HCT116 (cell line): ENCODE measurements around the gene CCDC70. TPM values are rescaled to one million over a fixed set of nuclear protein-coding genes. Genes with fewer than 3 reads are reported as not detected.

Experiments used
- ATAC-seq: fragments of 200-7000 bp; cut with Tn5 transposase; 2 replicates; pipeline ENCODE4 v1.9.1; 2020; ENCODE audit warnings: mild to moderate bottlenecking, moderate library complexity
- BruUV-seq: library from RNA; stranded (reverse); fragments of 400-500 nt; replicated peaks from 2 replicates; lab custom pipeline; 2021; lab: Mats Ljungman, UMichigan
- CTCF ChIA-PET: fragments of 300-600 bp; sonication (Branson Sonifier 250); formaldehyde crosslinking; loops from one replicate; lab custom pipeline; 2021; ENCODE audit warnings: antibody characterized with exemption; lab: Charles Lee
- POLR2A ChIA-PET: fragments of 300-600, 350-600 bp; sonication (Branson Sonifier 250); formaldehyde crosslinking; loops from one replicate; lab custom pipeline; 2021; ENCODE audit warnings: antibody characterized with exemption; lab: Charles Lee
- RAD21 ChIA-PET, 2 experiments: fragments of 300-600 bp; sonication (Branson Sonifier 250); formaldehyde crosslinking; loops; one replicate each; lab custom pipeline; 2023; ENCODE audit warnings: low total read pairs in 2 of 2; ENCODE audit not compliant: uncharacterized antibody in 2 of 2, unreplicated experiment in 2 of 2, low non-redundant PET in 1 of 2; lab: Charles Lee
- DNase-seq: peaks from one replicate; pipeline ENCODE4 v3.0.0-alpha.2; 2010; ENCODE audit warnings: low read depth, low spot score
- H2AFZ ChIP-seq: fragments of 200-600 bp; shearing (Covaris generic), sonication (generic); 2 replicates; pipeline ENCODE4 v1.6.1; 2017; ENCODE audit warnings: low read depth, mixed run types, mixed read lengths, antibody characterized with exemption, low read length; ENCODE audit not compliant: poor library complexity, severe bottlenecking
- H3K27ac ChIP-seq: 2 replicates; pipeline ENCODE4 v1.5.1; 2012; ENCODE audit warnings: low read depth, low read length
- H3K27me3 ChIP-seq: fragments of 200-600 bp; sonication (generic); 2 replicates; pipeline ENCODE4 v1.6.1; 2016; ENCODE audit warnings: mixed run types, low read length, mixed read lengths; ENCODE audit not compliant: insufficient read depth
- H3K36me3 ChIP-seq, 2 experiments: fragments of 200-500 bp in 1 of 2; fragments of 200-600 bp in 1 of 2; sonication (Bioruptor generic) in 1 of 2; sonication (generic) in 1 of 2; 2 replicates each; pipeline versions ENCODE4 v1.5.1 to v1.6.1; 2014 to 2016; ENCODE audit warnings: low read length in 2 of 2, inconsistent platforms in 1 of 2, mixed read lengths in 1 of 2, mixed run types in 1 of 2; ENCODE audit not compliant: insufficient read depth in 2 of 2, control insufficient read depth in 1 of 2
- H3K4me1 ChIP-seq, 2 experiments: fragments of 200-600 bp in 1 of 2; sonication (generic) in 1 of 2; 2 replicates each; pipeline versions ENCODE4 v1.5.1 to v1.6.1; 2012 to 2017; ENCODE audit warnings: low read length in 2 of 2, inconsistent platforms in 1 of 2, mild to moderate bottlenecking in 1 of 2, mixed read lengths in 1 of 2, mixed run types in 1 of 2, moderate library complexity in 1 of 2; ENCODE audit not compliant: insufficient read depth in 2 of 2, control insufficient read depth in 1 of 2
- H3K4me2 ChIP-seq: fragments of 200-600 bp; sonication (generic); 2 replicates; pipeline ENCODE4 v1.6.1; 2017; ENCODE audit warnings: mixed run types, low read length, mixed read lengths
- H3K4me3 ChIP-seq, 2 experiments: fragments of 200-600 bp in 1 of 2; sonication (generic) in 1 of 2; replicated peaks in 1 of 2; 2 replicates each; pipeline ENCODE4 v1.5.1; 2011 to 2016; ENCODE audit warnings: low read length in 2 of 2, control low read depth in 1 of 2, low read depth in 1 of 2, mild to moderate bottlenecking in 1 of 2, mixed read lengths in 1 of 2, mixed run types in 1 of 2
- H3K79me2 ChIP-seq: fragments of 200-600 bp; sonication (generic); 2 replicates; pipeline ENCODE4 v1.6.1; 2017; ENCODE audit warnings: mild to moderate bottlenecking, mixed run types, low read length, moderate library complexity, mixed read lengths; ENCODE audit not compliant: insufficient read depth
- H3K9ac ChIP-seq: fragments of 200-600 bp; sonication (generic); 2 replicates; pipeline ENCODE4 v1.6.1; 2016; ENCODE audit warnings: low read length, mixed read lengths
- H3K9me2 ChIP-seq: fragments of 200-600 bp; sonication (generic), shearing (Covaris generic); 2 replicates; pipeline ENCODE4 v1.6.1; 2017; ENCODE audit warnings: mixed run types, mild to moderate bottlenecking, moderate library complexity; ENCODE audit not compliant: insufficient read depth
- H3K9me3 ChIP-seq, 2 experiments: fragments of 200-500 bp in 1 of 2; fragments of 200-600 bp in 1 of 2; sonication (Bioruptor generic) in 1 of 2; sonication (generic) in 1 of 2; 2 replicates each; pipeline ENCODE4 v1.6.1; 2014 to 2017; ENCODE audit warnings: low read length in 2 of 2, mixed read lengths in 2 of 2, inconsistent platforms in 1 of 2, low read depth in 1 of 2, mild to moderate bottlenecking in 1 of 2, mixed run types in 1 of 2, moderate library complexity in 1 of 2; ENCODE audit not compliant: control insufficient read depth in 1 of 2, insufficient read depth in 1 of 2
- H4K20me1 ChIP-seq: fragments of 200-600 bp; sonication (generic), shearing (Covaris generic); 2 replicates; pipeline ENCODE4 v1.6.1; 2017; ENCODE audit warnings: mixed run types, mild to moderate bottlenecking, moderate library complexity; ENCODE audit not compliant: insufficient read depth
- CTCF ChIP-seq, 3 experiments: fragments of 200-600 bp in 1 of 3; sonication (generic) in 1 of 3; IDR thresholded peaks in 2 of 3; conservative IDR thresholded peaks in 1 of 3; 2 replicates each; pipeline ENCODE4 v1.5.1; 2012 to 2017; ENCODE audit warnings: low read depth in 2 of 3, low read length in 2 of 3, antibody characterized with exemption in 1 of 3, borderline replicate concordance in 1 of 3, control low read depth in 1 of 3, mild to moderate bottlenecking in 1 of 3, mixed read lengths in 1 of 3, mixed run types in 1 of 3, moderate library complexity in 1 of 3; ENCODE audit not compliant: insufficient read depth in 1 of 3
- EGR1 ChIP-seq: IDR thresholded peaks from 2 replicates; pipeline ENCODE4 v1.6.1; 2012; ENCODE audit warnings: low read depth
- ELF1 ChIP-seq: IDR thresholded peaks from 2 replicates; pipeline ENCODE4 v1.6.1; 2012; ENCODE audit warnings: low read depth, borderline replicate concordance
- EZH2phosphoT487 ChIP-seq: fragments of 200-600 bp; IDR thresholded peaks from 2 replicates; pipeline ENCODE4 v1.6.1; 2018; ENCODE audit warnings: antibody characterized with exemption, borderline replicate concordance
- FOSL1 ChIP-seq: IDR thresholded peaks from 2 replicates; pipeline ENCODE4 v1.6.1; 2012; ENCODE audit warnings: low read depth
- MAX ChIP-seq: IDR thresholded peaks from 2 replicates; pipeline ENCODE4 v1.6.1; 2012
- POLR2AphosphoS5 ChIP-seq: IDR thresholded peaks from 2 replicates; pipeline ENCODE4 v1.6.1; 2011; ENCODE audit warnings: mild to moderate bottlenecking, low read depth, low read length, moderate library complexity
- SRF ChIP-seq: IDR thresholded peaks from 2 replicates; pipeline ENCODE4 v1.6.1; 2012; ENCODE audit warnings: low read depth
- TCF7L2 ChIP-seq: IDR thresholded peaks from 2 replicates; pipeline ENCODE4 v1.7.0; 2011; ENCODE audit warnings: borderline replicate concordance, inconsistent platforms; ENCODE audit not compliant: insufficient read depth, insufficient read length; ENCODE audit errors: extremely low read depth
- ZBTB33 ChIP-seq: IDR thresholded peaks from 2 replicates; pipeline ENCODE4 v1.6.1; 2011; ENCODE audit warnings: mild to moderate bottlenecking, low read length, moderate library complexity; ENCODE audit not compliant: insufficient replicate concordance; ENCODE audit errors: extremely low read depth
- intact Hi-C: fragments of 100-400 bp; cut with micrococcal nuclease; formaldehyde crosslinking; loops from 2 replicates; pipeline ENCODE4 v1.10.0; 2022
- total RNA-seq: library from RNA; stranded (reverse); gene quantifications from one replicate; pipeline ENCODE4 v1.2.1, GENCODE V29; 2021; ENCODE audit not compliant: unreplicated experiment

CCDC70 gene
- total RNA-seq, 1 experiment from 2014 or later, result not detected

- Histone ChIP-seq H3K27me3 (peaks cover 3% of the 10 kb centered on the region; the same call in 1 of the 2 replicates), H3K9me2 (no peaks in the 10 kb centered on the region), H3K4me2 (no peak overlapping the region), H3K36me3 (no peaks in the 10 kb centered on the region), H2AFZ (no peak overlapping the region), H3K9ac (no peak overlapping the region), H4K20me1 (no peaks in the 10 kb centered on the region), H3K9me3 (no peaks in the 10 kb centered on the region), H3K79me2 (no peaks in the 10 kb centered on the region), H3K27ac (no peak overlapping the region), H3K4me3 (no peak overlapping the region), H3K4me1 (no peaks in the 10 kb centered on the region)
- ChIA-PET RAD21 (no interaction called here), CTCF (interaction anchor here (1.2 kb wide), 1 partner anchor 254 kb away, joined by 3 read pairs; no protein-coding TSS in a partner anchor), POLR2A (no interaction called here)
- intact Hi-C loops, result no loop called here
- no TSS peak for BruUV-seq
- no peak for TF ChIP-seq ZBTB33
- no peak for TF ChIP-seq ELF1
- TF ChIP-seq EZH2phosphoT487, result no peak
- TF ChIP-seq POLR2AphosphoS5, result no peak
- no peak for TF ChIP-seq FOSL1
- no peak for TF ChIP-seq CTCF (IDR thresholded peaks at IDR 0.05 in 2 of 3, conservative IDR thresholded peaks at IDR 0.05 in 1 of 3; ENCODE audit: borderline replicate concordance in 1 of 3, insufficient read depth in 1 of 3, low read depth in 2 of 3, low read length in 2 of 3)
- TF ChIP-seq SRF, result no peak
- no peak for TF ChIP-seq EGR1
- no peak for TF ChIP-seq MAX
- TF ChIP-seq TCF7L2, result no peak
- ATAC-seq, result no peak
- no peak for DNase-seq
Measured at GRCh38 chr13:51873117-51873798, 11.5 kb downstream of the CCDC70 start.
